Right cardiac atrium (tissue), 5 donors: ENCODE measurements around the gene ADAM11. TPM values are rescaled to one million over a fixed set of nuclear protein-coding genes. Genes with fewer than 3 reads are reported as not detected.
"Not testable (repeated sequence)": the region's sequence is repeated elsewhere in the genome, so short reads cannot be mapped to it uniquely, and the experiment has no call there.

Experiments
- ATAC-seq, 2 donors: fragments of 200-7000 bp; cut with Tn5 transposase; one replicate each; pipeline versions ENCODE4 v1.8.0 to v1.9.1; 2020; ENCODE audit warnings: moderate library complexity in 2 of 2, mild to moderate bottlenecking in 1 of 2
- DNase-seq, 3 donors: peaks; one replicate each; pipeline ENCODE4 v3.0.0-alpha.2; 2020
- H3K27ac ChIP-seq: one replicate; pipeline ENCODE4 v1.5.1; 2013; ENCODE audit warnings: mild to moderate bottlenecking, low read length, control low read depth, moderate library complexity
- H3K27me3 ChIP-seq: one replicate; pipeline ENCODE4 v1.6.1; 2013; ENCODE audit not compliant: control insufficient read depth, insufficient read depth
- H3K4me1 ChIP-seq: one replicate; pipeline ENCODE4 v1.6.1; 2013; ENCODE audit warnings: low read length; ENCODE audit not compliant: control insufficient read depth, insufficient read depth
- H3K4me3 ChIP-seq: one replicate; pipeline ENCODE4 v1.5.1; 2013; ENCODE audit warnings: low read length, control low read depth
- H3K9me3 ChIP-seq: one replicate; pipeline ENCODE4 v1.6.1; 2013; ENCODE audit warnings: low read length; ENCODE audit not compliant: control insufficient read depth
- WGBS: extraction: QIAGEN DNeasy Blood & Tissue Kit; methylation state at CpG from one replicate; pipeline ENCODE4 v1.1.7; 2013; 5-methylcytosine and 5-hydroxymethylcytosine counted together
- intact Hi-C, 4 donors: fragments of 100-400 bp; cut with DNase I; formaldehyde crosslinking; loops; one replicate each; pipeline versions ENCODE4 v1.11.0 to v1.14.0; 2022 to 2023
- polyA plus RNA-seq: library from polyadenylated mRNA; stranded (reverse); fragments of 200-250 nt; gene quantifications from one replicate; pipeline ENCODE4 v1.2.3, GENCODE V29; 2013
- total RNA-seq, 4 donors: library from RNA; stranded (reverse); fragmentation: NEBNext Ultra II Directional; extraction: Animal tissue kit (Norgen Biotek cat#: 25700); gene quantifications; one replicate each; pipeline ENCODE4 v1.2.1, GENCODE V29; 2021
- donor health status: healthy with polysubstance abuse.
- donor health status: DM: no; HTN: yes; CAD: no.
- donor health status: DM: no; HTN: no; CAD: no.
- donor health status: DM: no; HTN: yes; CAD: no; lungs with severe emphysema.
- donor health status: DM: yes; HTN: yes; CAD: no.

Gene ADAM11
- total and polyA plus RNA-seq, 5 donors = 9.5 to 43.3 (median 31.3) TPM

DNA sequence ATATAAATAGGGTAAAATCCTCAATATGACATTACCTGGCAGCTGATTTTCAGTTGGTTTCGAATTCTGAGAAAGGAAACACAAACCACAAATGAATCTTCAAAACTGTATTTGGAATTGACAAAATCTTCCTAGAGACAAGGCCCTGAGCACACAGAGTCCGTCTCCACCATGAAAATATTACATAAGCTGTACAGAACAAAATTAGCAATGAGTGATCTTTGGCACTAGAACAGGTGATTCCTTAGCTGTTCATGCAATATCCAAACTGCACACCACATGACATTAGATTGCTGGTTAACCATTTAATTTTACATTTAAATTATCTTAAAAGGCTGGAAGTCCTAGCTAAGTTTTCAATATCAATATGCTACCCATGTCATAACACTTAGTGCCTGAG, 39.6 kb downstream of the ADAM11 start:
- peak in 1 of 3 donors; percentile 7 for DNase-seq
- peaks cover 11% of the 10 kb centered on the region for H3K4me1 ChIP-seq
- intact Hi-C loops = no loop called here
- H3K4me3 ChIP-seq = no peak overlapping the region
- H3K9me3 ChIP-seq = no peaks in the 10 kb centered on the region
- peak; percentile 37 to 53 for ATAC-seq
- WGBS = 74% methylated on average over 2 of the region's 2 CpGs
- no peaks in the 10 kb centered on the region for H3K27me3 ChIP-seq
- H3K27ac ChIP-seq = no peak overlapping the region

DNA sequence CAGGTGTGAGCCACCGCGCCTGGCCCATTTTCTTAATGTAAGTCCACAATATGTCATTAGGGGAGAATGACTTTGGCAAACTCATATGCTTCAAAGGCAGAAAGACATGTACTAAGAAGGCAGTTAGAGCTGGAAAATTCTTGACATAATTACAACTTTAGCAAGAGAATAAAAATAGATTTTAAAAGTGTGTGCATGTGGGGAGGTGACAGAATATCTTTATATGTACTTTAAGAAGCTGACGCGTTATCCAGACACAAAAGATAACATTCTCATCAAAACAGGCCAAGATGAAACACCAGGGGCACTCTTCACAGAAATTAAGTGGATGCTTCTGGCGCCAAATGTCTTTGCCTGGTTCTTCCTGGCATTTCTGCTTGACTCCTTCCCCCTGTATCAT, 43.1 kb downstream of the ADAM11 start:
- Histone ChIP-seq H3K9me3 (no peaks in the 10 kb centered on the region), H3K27ac (peak overlapping the region; percentile 61), H3K27me3 (no peaks in the 10 kb centered on the region), H3K4me1 (peaks cover 6% of the 10 kb centered on the region), H3K4me3 (no peak overlapping the region)
- ATAC-seq (no peak), DNase-seq (no peak)
- intact Hi-C loops = no loop called here
- WGBS = 67% methylated on average over 5 of the region's 5 CpGs

DNA sequence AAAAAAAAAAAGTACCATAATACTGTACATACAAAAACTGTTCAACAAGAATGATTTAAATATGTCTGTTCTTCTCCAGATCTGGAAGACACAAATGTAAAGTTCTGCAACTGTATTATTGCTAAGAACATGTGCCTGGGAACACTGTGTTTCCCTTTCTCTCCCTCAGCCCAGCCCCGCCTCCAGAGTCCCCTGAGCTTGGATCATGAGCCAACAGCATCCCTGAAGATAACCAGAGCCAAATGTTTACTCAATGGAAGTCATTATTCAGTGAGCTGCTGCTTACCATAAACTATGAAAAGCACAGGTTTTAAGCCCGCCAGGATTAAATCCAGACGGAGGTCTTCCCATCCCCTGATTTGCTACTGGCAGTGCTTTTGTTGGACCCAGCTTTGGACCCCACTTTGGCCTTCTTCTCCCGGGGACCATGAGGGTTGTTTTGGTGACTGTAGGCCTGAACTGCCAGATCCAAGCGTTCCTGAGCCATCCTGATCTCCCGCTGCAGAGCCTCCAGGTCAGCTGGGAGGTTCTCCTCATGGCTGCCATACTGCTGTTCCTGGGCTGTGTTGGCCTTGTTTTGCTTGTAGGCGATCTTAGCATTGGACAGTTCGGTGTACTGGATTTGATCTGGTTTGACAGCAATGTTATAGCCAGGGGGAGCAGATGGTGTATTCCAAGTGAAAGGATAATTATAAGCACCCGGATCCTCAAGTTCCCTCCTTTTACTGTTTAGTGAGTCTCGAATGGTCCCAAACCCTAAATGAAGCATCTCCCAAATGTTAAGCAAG, 45.7 kb downstream of the ADAM11 start:
- Histone ChIP-seq H3K4me3 (no peak overlapping the region), H3K9me3 (no peaks in the 10 kb centered on the region), H3K27me3 (no peaks in the 10 kb centered on the region), H3K27ac (peak overlapping the region; percentile 92), H3K4me1 (peaks cover 9% of the 10 kb centered on the region)
- ATAC-seq = peak; percentile 75 to 84
- WGBS = 79% methylated on average over 10 of the region's 10 CpGs
- intact Hi-C loops = no loop called here
- DNase-seq = peak in 1 of 3 donors; percentile 59

DNA sequence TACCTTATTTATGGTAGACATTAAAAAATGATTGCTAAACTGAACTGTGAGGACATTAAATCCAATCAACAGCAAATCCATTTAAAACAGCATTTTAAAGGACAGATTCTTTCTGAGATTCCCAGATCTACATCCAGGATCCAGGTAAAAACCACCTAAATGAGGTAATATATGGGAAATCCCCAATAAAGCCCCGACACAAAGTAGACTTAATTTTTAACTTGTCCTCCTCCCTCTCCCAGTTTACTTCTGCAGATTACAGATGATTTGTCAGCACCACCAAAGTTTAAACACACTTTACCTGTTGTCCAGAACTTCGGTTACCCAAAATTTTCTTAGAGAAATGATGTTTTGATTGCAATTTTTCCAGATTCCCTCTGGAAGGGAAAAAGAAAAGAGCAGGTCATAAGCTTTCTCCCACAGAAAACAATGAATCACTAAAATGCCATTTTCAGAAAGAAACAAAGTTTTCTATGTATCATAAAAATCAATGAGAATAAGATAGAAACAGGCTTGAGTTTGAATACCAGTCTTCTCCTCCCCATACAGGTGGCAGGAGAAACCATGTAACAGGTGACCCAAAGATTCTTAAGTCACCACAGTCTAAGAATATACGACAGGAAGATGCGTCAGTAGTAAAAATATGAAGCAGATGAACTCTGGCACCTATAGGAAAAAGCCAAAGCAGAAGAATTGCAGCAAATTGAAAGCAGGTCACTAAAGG, 48.5 kb downstream of the ADAM11 start:
- H3K9me3 ChIP-seq = no peaks in the 10 kb centered on the region
- H3K27ac ChIP-seq = peak overlapping the region; percentile 37
- H3K4me3 ChIP-seq = no peak overlapping the region
- 78% methylated on average over 4 of the region's 4 CpGs for WGBS
- intact Hi-C loops = no loop called here
- no peaks in the 10 kb centered on the region for H3K27me3 ChIP-seq
- DNase-seq (no peak), ATAC-seq (no peak)
- peaks cover 9% of the 10 kb centered on the region for H3K4me1 ChIP-seq

DNA sequence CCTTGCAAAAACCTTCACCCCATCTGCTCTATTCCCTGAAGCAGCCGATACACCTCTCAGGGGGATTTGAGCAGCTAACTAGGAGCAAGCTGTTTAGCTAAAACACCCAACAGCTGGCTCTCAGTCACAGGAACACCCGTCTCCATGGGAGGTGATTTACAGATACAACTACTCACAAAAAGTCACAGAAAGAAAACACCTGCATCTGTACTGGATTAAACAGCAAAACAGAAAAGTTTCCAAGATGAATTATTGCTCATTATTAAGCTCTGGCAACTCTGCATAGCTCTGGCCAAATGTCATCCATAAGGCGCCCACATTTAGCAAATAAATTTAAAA, 49.0 kb downstream of the ADAM11 start:
- peaks cover 9% of the 10 kb centered on the region for H3K4me1 ChIP-seq

DNA sequence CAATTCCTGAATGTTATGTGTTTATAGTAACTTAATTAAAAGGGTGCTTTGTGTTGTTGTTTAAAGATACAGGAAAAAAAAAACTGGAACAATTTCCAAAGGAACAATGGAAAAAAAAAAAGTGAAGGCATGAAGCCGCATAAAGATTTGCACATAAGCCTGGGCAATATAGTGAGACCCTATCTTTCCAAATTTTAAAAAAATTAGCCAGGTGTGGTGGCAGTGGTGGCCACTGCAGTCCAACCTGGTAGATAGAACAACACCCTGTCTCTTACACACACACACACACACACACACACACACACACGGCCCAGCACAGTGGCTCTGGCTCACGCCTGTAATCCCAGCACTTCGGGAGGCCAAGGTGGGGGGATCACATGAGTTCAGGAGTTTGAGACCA, 49.4 kb downstream of the ADAM11 start:
- Histone ChIP-seq H3K27ac (no peak overlapping the region), H3K9me3 (no peaks in the 10 kb centered on the region), H3K4me3 (no peak overlapping the region), H3K4me1 (peaks cover 9% of the 10 kb centered on the region), H3K27me3 (no peaks in the 10 kb centered on the region)
- intact Hi-C loops = no loop called here
- ATAC-seq (no peak), DNase-seq (no peak)
- WGBS = 83% methylated on average over 4 of the region's 4 CpGs

More for the DNA sequence above, 49.0 kb downstream of the ADAM11 start:
- H3K27me3 ChIP-seq = no peaks in the 10 kb centered on the region
- 69% methylated on average over 3 of the region's 3 CpGs for WGBS
- no peak for ATAC-seq
- no peak overlapping the region for H3K4me3 ChIP-seq
- H3K27ac ChIP-seq = peak overlapping the region; percentile 37
- no peaks in the 10 kb centered on the region for H3K9me3 ChIP-seq
- intact Hi-C loops = no loop called here
- no peak for DNase-seq

DNA sequence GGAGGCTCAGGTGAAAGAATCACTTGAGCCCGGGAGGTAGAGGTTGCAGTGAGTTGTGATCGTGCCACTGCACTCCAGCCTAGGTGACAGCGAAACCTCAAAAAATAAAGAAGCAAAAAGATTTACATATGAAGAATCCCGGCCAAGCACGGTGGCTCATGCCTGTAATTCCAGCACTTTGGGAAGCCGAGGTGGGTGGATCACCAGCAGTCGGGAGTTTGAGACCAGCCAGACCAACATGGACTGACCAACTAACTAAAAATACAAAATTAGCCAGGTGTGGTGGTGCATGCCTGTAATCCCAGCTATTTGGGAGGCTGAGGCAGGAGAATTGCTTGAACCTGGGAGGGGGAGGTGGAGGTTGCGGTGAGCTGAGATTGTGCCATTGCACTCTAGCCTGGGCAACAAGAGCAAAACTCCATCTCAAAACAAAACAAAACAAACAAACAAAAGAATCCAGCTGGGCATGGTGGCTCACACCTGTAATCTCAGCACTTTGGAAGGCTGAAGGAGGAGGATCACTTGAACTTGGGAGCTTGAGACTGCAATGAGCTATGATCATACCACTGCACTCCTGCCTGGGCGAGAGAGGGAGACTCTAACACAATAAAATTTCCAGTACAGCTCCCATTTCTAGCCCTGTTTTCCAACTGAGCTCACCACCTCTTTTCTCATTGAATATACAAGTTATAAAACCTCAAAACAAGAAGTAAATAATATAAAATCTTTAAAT, 50.0 kb downstream of the ADAM11 start:
- ATAC-seq, intact Hi-C loops, H3K9me3 ChIP-seq, H3K27me3 ChIP-seq, DNase-seq, H3K4me3 ChIP-seq, H3K4me1 ChIP-seq, H3K27ac ChIP-seq: not testable (repeated sequence)
- WGBS = 96% methylated on average over 9 of the region's 9 CpGs

DNA sequence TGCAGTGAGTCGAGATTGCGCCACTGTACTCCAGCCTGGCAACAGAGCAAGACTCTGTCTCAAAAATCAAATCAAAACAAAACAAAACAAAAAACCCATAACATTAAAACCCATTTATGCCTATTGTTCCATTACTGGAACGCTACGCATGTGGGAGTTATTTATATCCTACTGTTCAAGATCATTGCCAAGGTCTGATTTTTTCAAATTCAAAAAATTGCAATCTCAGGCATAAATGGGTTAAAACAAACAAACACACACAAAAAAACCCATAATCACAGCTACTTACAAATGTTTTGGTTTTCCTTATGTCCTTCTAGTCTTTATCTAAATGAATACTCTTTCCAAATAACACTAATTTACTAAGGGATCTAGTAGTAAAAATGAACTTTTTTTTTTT, 53.5 kb downstream of the ADAM11 start:
- Histone ChIP-seq H3K4me3 (no peak overlapping the region), H3K27me3 (no peaks in the 10 kb centered on the region), H3K27ac (no peak overlapping the region), H3K4me1 (peaks cover 2% of the 10 kb centered on the region), H3K9me3 (no peaks in the 10 kb centered on the region)
- ATAC-seq (no peak), DNase-seq (no peak)
- 46% methylated on average over 4 of the region's 4 CpGs for WGBS
- intact Hi-C loops = no loop called here

DNA sequence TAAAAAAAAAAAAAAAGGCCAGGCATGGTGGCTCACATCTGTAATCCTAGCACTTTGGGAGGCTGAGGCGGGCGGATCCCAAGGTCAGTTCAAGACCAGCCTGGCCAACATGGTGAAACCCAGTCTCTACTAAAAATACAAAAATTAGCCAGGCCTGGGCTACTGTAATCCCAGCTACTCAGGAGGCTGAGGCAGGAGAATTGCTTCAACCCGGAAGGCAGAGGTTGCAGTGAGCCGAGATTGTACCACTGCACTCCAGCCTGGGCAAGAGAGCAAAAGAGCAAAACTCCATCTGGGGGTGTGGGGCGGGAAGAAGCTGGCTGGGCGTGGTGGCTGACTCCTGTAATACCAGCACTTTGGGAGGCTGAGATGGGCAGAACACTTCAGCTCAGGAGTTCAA, 59.7 kb downstream of the ADAM11 start:
- H3K4me1 ChIP-seq = not testable (repeated sequence)

DNA sequence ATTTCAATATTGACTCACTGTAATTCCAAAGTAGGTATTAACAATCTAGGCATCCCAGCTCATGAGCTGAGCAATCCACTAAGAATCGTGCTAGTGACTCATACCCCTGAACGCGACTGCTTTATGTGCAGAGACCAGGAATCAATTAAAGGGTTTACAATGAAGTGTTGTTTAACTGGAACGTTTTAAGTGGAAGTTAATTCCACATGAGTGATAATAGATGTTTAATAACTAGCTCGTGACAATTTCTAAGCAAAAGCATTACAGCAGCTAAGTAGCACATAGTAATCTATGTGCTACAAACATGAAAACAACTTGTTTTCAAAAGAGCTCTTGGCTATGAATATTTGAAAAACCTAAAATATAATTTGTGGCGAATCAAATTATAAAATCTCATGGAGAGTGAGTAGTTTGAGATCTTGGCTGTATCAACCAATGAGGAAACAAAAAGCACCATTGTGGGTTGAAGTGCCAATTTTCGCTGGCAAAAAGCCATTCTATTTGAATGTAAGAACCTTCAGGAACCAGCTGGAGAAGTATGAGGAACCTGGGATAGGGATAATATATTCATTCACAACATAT, 61.9 kb downstream of the ADAM11 start:
- Histone ChIP-seq H3K4me1 (peaks cover 2% of the 10 kb centered on the region), H3K4me3 (no peak overlapping the region), H3K27ac (peak overlapping the region; percentile 52), H3K27me3 (no peaks in the 10 kb centered on the region), H3K9me3 (no peaks in the 10 kb centered on the region)
- intact Hi-C loops = no loop called here
- 36% methylated on average over 7 of the region's 7 CpGs for WGBS
- no peak for ATAC-seq
- DNase-seq = no peak

More for the DNA sequence above, 59.7 kb downstream of the ADAM11 start:
- H3K9me3 ChIP-seq, ATAC-seq, H3K27me3 ChIP-seq, H3K27ac ChIP-seq, DNase-seq, H3K4me3 ChIP-seq, intact Hi-C loops: not testable (repeated sequence)
- 85% methylated on average over 6 of the region's 6 CpGs for WGBS

DNA sequence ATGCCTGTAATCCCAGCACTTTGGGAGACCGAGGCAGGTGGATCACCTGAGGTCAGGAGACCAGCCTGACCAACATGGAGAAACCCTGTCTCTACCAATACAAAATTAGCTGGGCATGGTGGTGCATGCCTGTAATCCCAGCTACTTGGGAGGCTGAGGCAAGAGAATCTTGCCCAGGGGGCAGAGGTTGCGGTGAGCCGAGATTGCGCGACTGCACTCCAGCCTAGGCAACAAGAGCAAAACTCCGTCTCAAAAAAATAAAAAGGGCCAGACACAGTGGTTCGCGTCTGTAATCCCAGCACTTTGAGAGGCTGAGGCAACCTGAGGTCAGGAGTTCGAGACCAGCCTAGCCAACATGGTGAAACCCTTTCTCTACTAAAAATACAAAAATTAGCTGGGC, 66.4 kb downstream of the ADAM11 start:
- H3K4me1 ChIP-seq, DNase-seq, H3K27me3 ChIP-seq, ATAC-seq, H3K9me3 ChIP-seq, H3K27ac ChIP-seq, intact Hi-C loops, H3K4me3 ChIP-seq: not testable (repeated sequence)
- WGBS = 96% methylated on average over 9 of the region's 9 CpGs
